Thymus (tissue), 11 donors: Measurements from ENCODE around the gene ASS1. TPM values are rescaled to one million over a fixed set of nuclear protein-coding genes. Genes with fewer than 3 reads are reported as not detected.

Source experiments
- DNase-seq, 9 donors: peaks; one replicate each; pipeline ENCODE4 v3.0.0-alpha.2; 2013; ENCODE audit warnings: low spot score in 9 of 9, low read depth in 6 of 9, missing footprints in 1 of 9
- H3K27ac ChIP-seq, 2 donors: one replicate each; pipeline ENCODE4 v1.5.1; 2013; ENCODE audit warnings: control low read depth in 1 of 2, low read depth in 1 of 2, low read length in 1 of 2, mild to moderate bottlenecking in 1 of 2, moderate library complexity in 1 of 2
- H3K27me3 ChIP-seq, 2 donors: one replicate each; pipeline ENCODE4 v1.5.1; 2013; ENCODE audit warnings: low read length in 1 of 2; ENCODE audit not compliant: control insufficient read depth in 2 of 2, insufficient read depth in 1 of 2
- H3K36me3 ChIP-seq, 2 donors: one replicate each; pipeline ENCODE4 v1.5.1; 2013; ENCODE audit warnings: low read length in 1 of 2, mild to moderate bottlenecking in 1 of 2, moderate library complexity in 1 of 2; ENCODE audit not compliant: control insufficient read depth in 2 of 2, insufficient read depth in 2 of 2
- H3K4me1 ChIP-seq, 2 donors: one replicate each; pipeline ENCODE4 v1.5.1; 2013; ENCODE audit warnings: low read length in 2 of 2; ENCODE audit not compliant: control insufficient read depth in 2 of 2, insufficient read depth in 2 of 2
- H3K4me3 ChIP-seq, 2 donors: one replicate each; pipeline ENCODE4 v1.5.1; 2013; ENCODE audit warnings: low read length in 2 of 2, control low read depth in 1 of 2, mild to moderate bottlenecking in 1 of 2
- H3K9me3 ChIP-seq, 2 donors: one replicate each; pipeline ENCODE4 v1.5.1; 2013; ENCODE audit warnings: low read length in 1 of 2, mild to moderate bottlenecking in 1 of 2; ENCODE audit not compliant: control insufficient read depth in 2 of 2, insufficient read depth in 1 of 2
- WGBS: extraction: QIAGEN DNeasy Blood & Tissue Kit; methylation state at CpG from one replicate; pipeline ENCODE4 v1.1.7; 2013; 5-methylcytosine and 5-hydroxymethylcytosine counted together
- polyA plus RNA-seq: library from polyadenylated mRNA; stranded (reverse); fragments of 200-250 nt; gene quantifications from one replicate; pipeline ENCODE4 v1.2.3, GENCODE V29; 2013
- total RNA-seq: library from RNA; stranded (reverse); fragments of 120-200 nt; gene quantifications from one replicate; pipeline ENCODE4 v1.2.4, GENCODE V29; 2013
- donor health status: healthy.

Gene ASS1
- total and polyA plus RNA-seq, 2 donors = 9.1 to 30.4 TPM

GRCh38 chr9:130462685-130463540 lies 18.2 kb downstream of the ASS1 start:
- Histone ChIP-seq H3K9me3 (no peaks in the 10 kb centered on the region), H3K4me3 (no peak overlapping the region), H3K27me3 (peaks cover 21 to 85% of the 10 kb centered on the region in 2 donors), H3K4me1 (no peaks in the 10 kb centered on the region), H3K27ac (no peak overlapping the region), H3K36me3 (no peaks in the 10 kb centered on the region)
- DNase-seq = no peak
- WGBS = 90% methylated on average over 27 of the region's 27 CpGs

GRCh38 chr9:130463763-130464745 lies 19.3 kb downstream of the ASS1 start:
- H3K27me3 ChIP-seq = peaks cover 26 to 89% of the 10 kb centered on the region in 2 donors
- no peaks in the 10 kb centered on the region for H3K9me3 ChIP-seq
- H3K27ac ChIP-seq = no peak overlapping the region
- no peak for DNase-seq
- H3K4me1 ChIP-seq = no peaks in the 10 kb centered on the region
- H3K4me3 ChIP-seq = no peak overlapping the region
- 81% methylated on average over 22 of the region's 22 CpGs for WGBS
- no peaks in the 10 kb centered on the region for H3K36me3 ChIP-seq

- no peak for DNase-seq
- H3K4me3 ChIP-seq = no peak overlapping the region
- no peaks in the 10 kb centered on the region for H3K36me3 ChIP-seq
- peaks cover 25 to 92% of the 10 kb centered on the region in 2 donors for H3K27me3 ChIP-seq
- H3K9me3 ChIP-seq = no peaks in the 10 kb centered on the region
- WGBS = 78% methylated on average over 16 of the region's 16 CpGs
- no peak overlapping the region for H3K27ac ChIP-seq
- H3K4me1 ChIP-seq = no peaks in the 10 kb centered on the region
Measured at GRCh38 chr9:130465383-130466096, 20.8 kb downstream of the ASS1 start.

- H3K36me3 ChIP-seq = no peaks in the 10 kb centered on the region
- H3K4me3 ChIP-seq = no peak overlapping the region
- no peak overlapping the region for H3K27ac ChIP-seq
- no peak for DNase-seq
- no peaks in the 10 kb centered on the region for H3K9me3 ChIP-seq
- WGBS = 60% methylated on average over 20 of the region's 20 CpGs
- no peaks in the 10 kb centered on the region for H3K4me1 ChIP-seq
- peaks cover 25 to 94% of the 10 kb centered on the region in 2 donors for H3K27me3 ChIP-seq
Measured at GRCh38 chr9:130466537-130467217, 21.9 kb downstream of the ASS1 start.

- H3K27ac ChIP-seq = no peak overlapping the region
- H3K4me3 ChIP-seq = no peak overlapping the region
- H3K4me1 ChIP-seq = no peaks in the 10 kb centered on the region
- peaks cover 29 to 94% of the 10 kb centered on the region in 2 donors for H3K27me3 ChIP-seq
- no peaks in the 10 kb centered on the region for H3K9me3 ChIP-seq
- no peak for DNase-seq
- 8% methylated on average over 13 of the region's 13 CpGs for WGBS
- H3K36me3 ChIP-seq = no peaks in the 10 kb centered on the region
Measured at GRCh38 chr9:130467316-130467715, 22.6 kb downstream of the ASS1 start.

- Histone ChIP-seq H3K27ac (no peak overlapping the region), H3K27me3 (peaks cover 30 to 95% of the 10 kb centered on the region in 2 donors), H3K9me3 (no peaks in the 10 kb centered on the region), H3K4me1 (no peaks in the 10 kb centered on the region), H3K36me3 (no peaks in the 10 kb centered on the region), H3K4me3 (no peak overlapping the region)
- 33% methylated on average over 4 of the region's 4 CpGs for WGBS
- DNase-seq = no peak
Measured at GRCh38 chr9:130468566-130468965, 23.8 kb downstream of the ASS1 start.

GRCh38 chr9:130470269-130470668 lies 25.5 kb downstream of the ASS1 start:
- H3K9me3 ChIP-seq = no peaks in the 10 kb centered on the region
- H3K4me3 ChIP-seq = no peak overlapping the region
- H3K4me1 ChIP-seq = no peaks in the 10 kb centered on the region
- no peak for DNase-seq
- peaks cover 32 to 98% of the 10 kb centered on the region in 2 donors for H3K27me3 ChIP-seq
- WGBS = 91% methylated on average over 10 of the region's 10 CpGs
- no peaks in the 10 kb centered on the region for H3K36me3 ChIP-seq
- no peak overlapping the region for H3K27ac ChIP-seq

- no peak overlapping the region for H3K4me3 ChIP-seq
- DNase-seq = no peak
- peaks cover 32 to 92% of the 10 kb centered on the region in 2 donors for H3K27me3 ChIP-seq
- H3K27ac ChIP-seq = no peak overlapping the region
- 89% methylated on average over 12 of the region's 12 CpGs for WGBS
- no peaks in the 10 kb centered on the region for H3K36me3 ChIP-seq
- no peaks in the 10 kb centered on the region for H3K4me1 ChIP-seq
- no peaks in the 10 kb centered on the region for H3K9me3 ChIP-seq
Measured at GRCh38 chr9:130470950-130471349, 26.2 kb downstream of the ASS1 start.
